Activated B cell treated with CpG ODN at 0.5 μM for 24 hours (primary cell): Measurements from ENCODE around the gene ZEB2. TPM values are rescaled to one million over a fixed set of nuclear protein-coding genes. Genes with fewer than 3 reads are reported as not detected.

Source experiments
- ATAC-seq: fragments of 200-7000 bp; cut with Tn5 transposase; one replicate; pipeline ENCODE4 v1.10.0; 2021; ENCODE audit warnings: low read depth, mild to moderate bottlenecking, moderate library complexity
- CTCF ChIA-PET: fragments of 350-600 bp; sonication (Branson Sonifier 250); formaldehyde crosslinking; loops from one replicate; lab custom pipeline; 2021; ENCODE audit warnings: antibody characterized with exemption; lab: Charles Lee
- POLR2A ChIA-PET: fragments of 350-600 bp; sonication (Branson Sonifier 250); formaldehyde crosslinking; loops from one replicate; lab custom pipeline; 2021; ENCODE audit warnings: antibody characterized with exemption; lab: Charles Lee
- DNase-seq: peaks from one replicate; pipeline ENCODE4 v3.0.0; 2022
- H3K27ac Mint-ChIP-seq: one replicate; pipeline ENCODE4 v1.8.0; 2020; ENCODE audit warnings: mixed read lengths
- H3K27me3 Mint-ChIP-seq: one replicate; pipeline ENCODE4 v1.8.0; 2021; ENCODE audit warnings: mixed read lengths
- H3K36me3 Mint-ChIP-seq: one replicate; pipeline ENCODE4 v1.8.0; 2021; ENCODE audit warnings: low read depth, mixed read lengths
- H3K4me1 Mint-ChIP-seq: one replicate; pipeline ENCODE4 v1.8.0; 2021; ENCODE audit warnings: mixed read lengths
- H3K4me3 Mint-ChIP-seq: one replicate; pipeline ENCODE4 v1.8.0; 2020; ENCODE audit warnings: mild to moderate bottlenecking, mixed read lengths
- H3K9me3 Mint-ChIP-seq: one replicate; pipeline ENCODE4 v1.8.0; 2020; ENCODE audit warnings: mixed read lengths
- intact Hi-C: fragments of 100-400 bp; cut with micrococcal nuclease; formaldehyde crosslinking; loops from one replicate; pipeline ENCODE4 v1.15.1; 2024
- total RNA-seq: library from RNA; stranded (reverse); gene quantifications from 2 replicates; pipeline ENCODE4 v1.2.3, GENCODE V29; 2022
- TF ChIP-seq, protein P1 (sequence below): fragments of 200-600 bp; IDR thresholded peaks from one replicate; pipeline ENCODE4 v1.8.0; 2022; ENCODE audit warnings: antibody characterized with exemption, mild to moderate bottlenecking

ZEB2 gene
- total RNA-seq, 1 donor from 2014 or later = 200 TPM

- H3K9me3 Mint-ChIP-seq = no peaks in the 10 kb centered on the region
- ChIA-PET CTCF (no interaction called here), POLR2A (no interaction called here)
- intact Hi-C loops = no loop called here
- TF ChIP-seq, protein P1, sequence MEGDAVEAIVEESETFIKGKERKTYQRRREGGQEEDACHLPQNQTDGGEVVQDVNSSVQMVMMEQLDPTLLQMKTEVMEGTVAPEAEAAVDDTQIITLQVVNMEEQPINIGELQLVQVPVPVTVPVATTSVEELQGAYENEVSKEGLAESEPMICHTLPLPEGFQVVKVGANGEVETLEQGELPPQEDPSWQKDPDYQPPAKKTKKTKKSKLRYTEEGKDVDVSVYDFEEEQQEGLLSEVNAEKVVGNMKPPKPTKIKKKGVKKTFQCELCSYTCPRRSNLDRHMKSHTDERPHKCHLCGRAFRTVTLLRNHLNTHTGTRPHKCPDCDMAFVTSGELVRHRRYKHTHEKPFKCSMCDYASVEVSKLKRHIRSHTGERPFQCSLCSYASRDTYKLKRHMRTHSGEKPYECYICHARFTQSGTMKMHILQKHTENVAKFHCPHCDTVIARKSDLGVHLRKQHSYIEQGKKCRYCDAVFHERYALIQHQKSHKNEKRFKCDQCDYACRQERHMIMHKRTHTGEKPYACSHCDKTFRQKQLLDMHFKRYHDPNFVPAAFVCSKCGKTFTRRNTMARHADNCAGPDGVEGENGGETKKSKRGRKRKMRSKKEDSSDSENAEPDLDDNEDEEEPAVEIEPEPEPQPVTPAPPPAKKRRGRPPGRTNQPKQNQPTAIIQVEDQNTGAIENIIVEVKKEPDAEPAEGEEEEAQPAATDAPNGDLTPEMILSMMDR = no peak
- no peak overlapping the region for H3K27ac Mint-ChIP-seq
- peaks cover 20% of the 10 kb centered on the region for H3K4me1 Mint-ChIP-seq
- ATAC-seq (no peak), DNase-seq (no peak)
- H3K27me3 Mint-ChIP-seq = no peaks in the 10 kb centered on the region
- no peak overlapping the region for H3K4me3 Mint-ChIP-seq
- no peaks in the 10 kb centered on the region for H3K36me3 Mint-ChIP-seq
Observed at GRCh38 chr2:144559242-144559641, 39.3 kb upstream of the ZEB2 start.

GRCh38 chr2:144554492-144555210 is 34.7 kb upstream of the ZEB2 start:
- DNase-seq = no peak
- Mint-ChIP-seq H3K4me3 (no peak overlapping the region), H3K36me3 (no peaks in the 10 kb centered on the region), H3K4me1 (peaks cover 6% of the 10 kb centered on the region), H3K27ac (no peak overlapping the region), H3K9me3 (no peaks in the 10 kb centered on the region), H3K27me3 (no peaks in the 10 kb centered on the region)
- intact Hi-C loops = no loop called here
- ATAC-seq = no peak
- ChIA-PET POLR2A (interaction anchor here (0.7 kb wide), 1 partner anchor 9 kb away, joined by 3 read pairs; no protein-coding TSS in a partner anchor), CTCF (no interaction called here)
- TF ChIP-seq, protein P1 = no peak

- Mint-ChIP-seq H3K36me3 (no peaks in the 10 kb centered on the region), H3K27ac (no peak overlapping the region), H3K9me3 (no peaks in the 10 kb centered on the region), H3K4me1 (peaks cover 12% of the 10 kb centered on the region), H3K4me3 (no peak overlapping the region), H3K27me3 (no peaks in the 10 kb centered on the region)
- intact Hi-C loops = no loop called here
- no peak for DNase-seq
- TF ChIP-seq, protein P1 = no peak
- CTCF ChIA-PET = no interaction called here
- no peak for ATAC-seq
- POLR2A ChIA-PET = interaction anchor here (0.5 to 0.7 kb wide), 2 partner anchors 11 to 35 kb away, joined by 4 to 5 read pairs; no protein-coding TSS in a partner anchor
Observed at GRCh38 chr2:144553379-144553778, 33.5 kb upstream of the ZEB2 start.

DNA sequence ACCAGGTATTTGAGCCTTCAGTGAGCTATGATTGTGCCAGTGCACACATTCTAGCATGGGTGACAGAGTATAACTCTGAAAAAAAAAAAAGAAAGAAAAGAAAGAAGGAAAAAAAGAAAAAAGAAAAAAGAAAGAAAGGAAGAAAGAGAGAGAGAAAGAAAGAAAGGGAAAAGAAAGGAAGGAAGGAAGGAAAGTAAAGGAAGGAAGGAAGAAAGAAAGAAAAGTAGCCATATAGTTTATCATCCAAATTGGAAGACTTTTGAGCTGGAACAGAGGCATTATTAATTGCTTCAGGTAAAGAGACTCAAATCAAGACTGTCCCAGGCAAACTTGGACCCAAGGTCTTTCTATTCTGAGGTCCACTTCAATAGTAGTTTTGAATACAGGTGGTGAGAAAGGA is 32.9 kb upstream of the ZEB2 start:
- TF ChIP-seq, protein P1 = no peak
- H3K4me1 Mint-ChIP-seq = peaks cover 15% of the 10 kb centered on the region
- ChIA-PET POLR2A (interaction anchor here (0.5 to 0.7 kb wide), 2 partner anchors 11 to 35 kb away, joined by 4 to 5 read pairs; no protein-coding TSS in a partner anchor), CTCF (no interaction called here)
- DNase-seq (no peak), ATAC-seq (no peak)
- no peaks in the 10 kb centered on the region for H3K9me3 Mint-ChIP-seq
- no peak overlapping the region for H3K27ac Mint-ChIP-seq
- H3K4me3 Mint-ChIP-seq = no peak overlapping the region
- no peaks in the 10 kb centered on the region for H3K36me3 Mint-ChIP-seq
- no peaks in the 10 kb centered on the region for H3K27me3 Mint-ChIP-seq
- intact Hi-C loops = no loop called here

- H3K4me3 Mint-ChIP-seq = no peak overlapping the region
- POLR2A ChIA-PET = no interaction called here
Observed at GRCh38 chr2:144550911-144551310, 31.0 kb upstream of the ZEB2 start.

More at GRCh38 chr2:144550911-144551310, 31.0 kb upstream of the ZEB2 start:
- ATAC-seq = no peak
- CTCF ChIA-PET = no interaction called here
- H3K9me3 Mint-ChIP-seq = no peaks in the 10 kb centered on the region
- DNase-seq = no peak
- intact Hi-C loops = no loop called here
- TF ChIP-seq, protein P1 = no peak
- no peak overlapping the region for H3K27ac Mint-ChIP-seq
- peaks cover 22% of the 10 kb centered on the region for H3K4me1 Mint-ChIP-seq
- H3K36me3 Mint-ChIP-seq = no peaks in the 10 kb centered on the region
- peaks cover 5% of the 10 kb centered on the region for H3K27me3 Mint-ChIP-seq
